Posterior cingulate gyrus (tissue), 11 donors: Measurements from ENCODE around the gene METTL26.
A peak's percentile ranks its signal among the peaks of the same experiment; 100 is the strongest.

Experiments used
- DNase-seq, 10 donors: peaks; one replicate each; pipeline versions ENCODE4 v3.0.0 to v3.0.0-alpha.2; 2020 to 2021; ENCODE audit warnings: mixed read lengths in 3 of 10
- intact Hi-C: fragments of 100-400 bp; cut with DNase I; formaldehyde crosslinking; loops from one replicate; pipeline ENCODE4 v1.15.1; 2023

The METTL26 gene

GRCh38 chr16:627454-628239 is 8.5 kb downstream of the METTL26 start:
- intact Hi-C loops: no loop called here
- DNase-seq: peak in 2 of 10 donors; percentile 82 to 86

GRCh38 chr16:626787-627453 is 9.2 kb downstream of the METTL26 start:
- intact Hi-C loops: no loop called here
- DNase-seq: peak in 7 of 10 donors; percentile 54 to 95 (median 82)

GRCh38 chr16:625977-626765 is 9.9 kb downstream of the METTL26 start:
- DNase-seq: peak in 1 of 10 donors; percentile 63
- intact Hi-C loops: no loop called here

GRCh38 chr16:625117-625976 is 10.8 kb downstream of the METTL26 start:
- peak in 1 of 10 donors; percentile 57 for DNase-seq
- intact Hi-C loops: no loop called here

GRCh38 chr16:624526-625070 is 11.5 kb downstream of the METTL26 start:
- intact Hi-C loops: no loop called here
- peak in 1 of 10 donors; percentile 72 for DNase-seq

GRCh38 chr16:622920-623280 is 13.2 kb downstream of the METTL26 start:
- DNase-seq: no peak

GRCh38 chr16:621526-622105 is 14.5 kb downstream of the METTL26 start:
- intact Hi-C loops: no loop called here
- DNase-seq: peak in 4 of 10 donors; percentile 41 to 91 (median 64)

More at GRCh38 chr16:622920-623280, 13.2 kb downstream of the METTL26 start:
- intact Hi-C loops: no loop called here

- DNase-seq: peak in 2 of 10 donors; percentile 76 to 86
- intact Hi-C loops: no loop called here
These were observed 15.2 kb downstream of the METTL26 start for GRCh38 chr16:620700-621525.

- intact Hi-C loops: no loop called here
- peak in 1 of 10 donors; percentile 72 for DNase-seq
These were observed 16.5 kb downstream of the METTL26 start for GRCh38 chr16:619476-620100.

GRCh38 chr16:617855-618254 is 18.2 kb downstream of the METTL26 start:
- intact Hi-C loops: no loop called here

GRCh38 chr16:616733-617586 is 19.1 kb downstream of the METTL26 start:
- no peak for DNase-seq
- intact Hi-C loops: no loop called here

More at GRCh38 chr16:617855-618254, 18.2 kb downstream of the METTL26 start:
- DNase-seq: peak in 1 of 10 donors; percentile 64

- intact Hi-C loops: no loop called here
- peak in 2 of 10 donors; percentile 75 to 76 for DNase-seq
These were observed 21.0 kb downstream of the METTL26 start for GRCh38 chr16:615122-615521.

- peak; percentile 56 to 96 (median 69) for DNase-seq
- intact Hi-C loops: no loop called here
These were observed 25.4 kb downstream of the METTL26 start for GRCh38 chr16:610513-611381.

- DNase-seq: peak in 1 of 10 donors; percentile 66
- intact Hi-C loops: no loop called here
These were observed 26.1 kb downstream of the METTL26 start for GRCh38 chr16:609984-610383.

- DNase-seq: no peak
- intact Hi-C loops: no loop called here
These were observed 26.8 kb downstream of the METTL26 start for GRCh38 chr16:609316-609715.

GRCh38 chr16:608019-608418 is 28.1 kb downstream of the METTL26 start:
- intact Hi-C loops: no loop called here
- DNase-seq: no peak
